Measurements from ENCODE around the gene GPATCH3.
"Not testable (repeated sequence)": the region's sequence is repeated elsewhere in the genome, so short reads cannot be mapped to it uniquely, and the experiment has no call there.

Gene GPATCH3, protein sequence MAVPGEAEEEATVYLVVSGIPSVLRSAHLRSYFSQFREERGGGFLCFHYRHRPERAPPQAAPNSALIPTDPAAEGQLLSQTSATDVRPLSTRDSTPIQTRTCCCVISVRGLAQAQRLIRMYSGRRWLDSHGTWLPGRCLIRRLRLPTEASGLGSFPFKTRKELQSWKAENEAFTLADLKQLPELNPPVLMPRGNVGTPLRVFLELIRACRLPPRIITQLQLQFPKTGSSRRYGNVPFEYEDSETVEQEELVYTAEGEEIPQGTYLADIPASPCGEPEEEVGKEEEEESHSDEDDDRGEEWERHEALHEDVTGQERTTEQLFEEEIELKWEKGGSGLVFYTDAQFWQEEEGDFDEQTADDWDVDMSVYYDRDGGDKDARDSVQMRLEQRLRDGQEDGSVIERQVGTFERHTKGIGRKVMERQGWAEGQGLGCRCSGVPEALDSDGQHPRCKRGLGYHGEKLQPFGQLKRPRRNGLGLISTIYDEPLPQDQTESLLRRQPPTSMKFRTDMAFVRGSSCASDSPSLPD

DNA sequence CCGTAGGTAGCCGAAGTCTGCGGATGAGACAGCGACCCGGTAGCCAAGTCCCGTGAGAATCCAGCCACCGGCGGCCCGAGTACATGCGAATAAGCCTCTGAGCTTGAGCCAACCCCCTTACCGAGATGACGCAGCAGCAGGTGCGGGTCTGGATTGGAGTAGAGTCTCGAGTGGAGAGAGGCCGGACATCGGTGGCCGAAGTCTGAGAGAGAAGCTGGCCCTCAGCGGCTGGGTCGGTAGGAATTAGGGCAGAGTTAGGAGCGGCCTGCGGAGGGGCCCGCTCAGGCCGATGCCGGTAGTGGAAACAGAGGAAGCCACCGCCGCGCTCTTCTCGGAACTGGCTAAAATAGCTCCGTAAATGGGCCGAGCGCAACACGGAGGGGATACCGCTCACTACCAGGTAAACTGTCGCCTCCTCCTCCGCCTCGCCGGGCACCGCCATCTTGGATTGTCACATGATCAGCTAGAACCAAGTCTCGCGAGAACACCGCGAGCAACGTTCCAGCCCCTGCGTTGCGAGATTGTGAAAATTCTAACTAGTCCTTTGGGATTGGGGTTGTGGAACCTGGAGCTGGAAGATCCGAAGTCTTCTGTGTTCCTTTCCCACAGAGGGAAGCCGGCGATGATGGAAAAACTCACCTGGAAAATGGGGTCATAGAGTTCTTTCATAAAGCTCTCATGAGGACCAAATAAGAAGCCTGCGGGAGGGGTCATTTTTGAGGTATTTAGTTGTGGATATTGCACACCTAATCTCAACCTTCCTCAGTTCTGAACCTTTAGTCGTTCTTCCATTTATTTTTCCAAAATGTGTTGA, at the start of gene GPATCH3:
Gene GPATCH3 (minus strand): TSS at position 467 of the 814 bp plus-strand sequence. CDS start 25 bp downstream, at position 442.
- peak; percentile 76 for DNase-seq

DNA sequence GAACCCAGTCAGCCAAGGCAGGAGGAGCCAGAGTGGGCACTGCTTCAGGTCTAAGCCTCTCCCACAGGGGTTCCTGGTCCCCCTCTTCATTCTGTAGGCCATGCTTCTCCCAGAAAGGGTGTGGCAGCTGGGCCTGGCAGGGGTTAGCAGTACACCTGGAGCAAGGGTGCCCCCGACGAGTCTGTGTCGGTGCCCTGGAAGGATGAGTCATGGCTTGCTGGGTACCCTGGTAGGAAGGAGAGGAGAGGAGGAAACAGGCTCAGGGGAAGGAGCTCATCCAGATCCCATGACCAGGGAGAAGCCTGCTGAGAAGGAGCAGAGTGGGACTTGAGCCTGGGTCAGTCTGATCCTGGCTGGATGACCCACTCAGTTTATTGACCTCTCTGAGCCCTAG, 49.7 kb upstream of the GPATCH3 start:
- no peak for DNase-seq

DNA sequence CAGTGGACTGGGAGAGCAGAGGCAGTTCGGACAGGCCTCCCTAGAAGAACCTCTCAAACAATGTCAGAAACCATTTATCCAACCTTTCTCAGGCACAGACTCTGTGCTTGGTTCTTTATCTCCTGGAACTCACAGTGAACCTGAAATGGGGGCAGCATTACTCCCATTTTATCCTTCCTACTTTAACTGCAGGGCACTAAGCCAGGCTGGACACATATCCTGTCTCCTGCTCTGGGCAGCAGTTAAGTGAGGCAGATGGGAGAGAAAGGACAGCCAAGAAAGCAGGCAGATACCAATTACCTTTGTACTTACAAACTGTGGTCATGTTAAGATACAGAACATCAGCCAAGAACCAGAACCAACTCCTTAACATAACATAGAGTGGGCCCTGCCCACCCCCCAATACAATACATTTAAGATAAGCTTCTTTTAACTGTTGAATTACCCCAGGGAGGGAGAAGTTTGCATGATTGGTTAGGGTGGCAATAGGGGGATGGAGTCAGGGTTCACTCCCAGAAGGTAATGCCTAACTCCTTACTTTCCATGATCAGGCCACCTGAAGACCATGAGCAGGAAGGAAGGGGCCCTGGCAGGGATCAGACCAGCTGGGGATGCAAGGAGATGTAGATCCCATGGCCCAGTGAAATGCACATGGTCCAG, 49.1 kb upstream of the GPATCH3 start:
- no peak for DNase-seq

DNA sequence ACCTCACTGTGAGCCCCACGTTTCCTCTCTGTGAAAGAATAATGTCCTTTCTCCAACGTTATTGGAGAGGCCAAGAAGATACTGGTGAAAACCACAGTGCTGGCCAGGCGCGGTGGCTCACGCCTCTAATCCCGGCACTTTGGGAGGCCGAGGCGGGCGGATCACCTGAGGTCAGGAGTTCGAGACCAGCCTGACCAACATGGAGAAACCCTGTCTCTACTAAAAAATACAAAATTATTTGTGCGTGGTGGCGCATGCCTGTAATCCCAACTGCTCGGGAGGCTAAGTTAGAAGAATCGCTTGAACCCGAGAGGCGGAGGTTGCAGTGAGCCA, 48.4 kb upstream of the GPATCH3 start:
- not testable (repeated sequence) for DNase-seq

DNA sequence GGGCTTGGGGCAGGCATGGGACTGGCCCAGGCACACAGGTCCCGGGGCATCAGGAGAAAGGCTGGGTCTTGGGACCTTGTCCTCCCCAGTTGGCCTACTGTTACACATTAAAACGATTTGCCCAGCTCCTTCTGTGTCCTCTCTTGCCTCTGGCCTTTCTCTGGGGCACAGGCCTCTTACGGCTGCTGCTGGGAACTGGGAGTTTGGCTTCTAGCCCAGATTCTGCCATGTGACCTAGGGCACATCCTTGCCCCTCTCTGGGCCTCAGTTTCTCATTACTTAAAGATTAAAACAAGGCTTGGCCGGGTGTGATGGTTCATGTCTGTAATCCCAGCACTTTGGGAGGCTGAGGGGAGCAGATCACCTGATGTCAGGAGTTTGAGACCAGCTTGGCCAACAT, 46.0 kb upstream of the GPATCH3 start:
- DNase-seq = no peak

DNA sequence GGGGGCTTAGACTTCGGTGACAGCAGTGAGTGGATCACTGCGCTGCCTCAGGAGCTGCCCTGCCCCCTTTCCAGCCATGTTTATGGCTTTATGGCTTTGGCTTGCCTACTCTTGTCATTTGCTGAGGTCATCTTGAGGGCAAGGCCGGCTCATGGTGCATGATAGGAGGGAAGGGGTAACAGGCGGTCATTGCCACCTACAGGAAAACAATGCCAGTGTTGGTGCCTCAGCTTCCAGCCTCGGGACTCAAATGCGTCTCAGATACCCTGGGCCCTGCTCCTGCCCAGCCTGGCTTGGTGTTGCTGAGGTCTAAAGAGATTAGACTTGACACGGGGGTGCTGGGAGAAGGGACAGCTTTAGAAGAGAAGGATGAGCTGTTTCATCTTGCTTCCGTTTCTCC, 45.5 kb upstream of the GPATCH3 start:
- no peak for DNase-seq

DNA sequence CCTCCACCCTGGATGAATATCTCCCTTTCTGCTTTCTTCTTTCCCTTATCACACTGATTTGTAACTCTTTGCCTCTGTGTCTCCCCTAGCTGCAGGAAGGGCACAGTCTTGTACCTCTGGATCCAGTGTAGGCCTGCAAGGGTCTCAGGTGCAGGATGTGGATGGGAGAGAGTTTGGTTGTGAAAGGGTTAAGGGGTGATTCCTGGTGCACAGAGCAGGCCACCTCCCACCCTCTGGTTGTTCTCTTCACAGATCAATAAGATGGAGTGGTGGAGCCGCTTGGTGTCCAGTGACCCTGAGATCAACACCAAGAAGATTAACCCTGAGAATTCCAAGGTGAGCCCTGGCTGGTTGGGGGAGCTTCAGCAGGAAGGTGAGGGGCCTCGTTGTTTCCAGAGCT, 44.9 kb upstream of the GPATCH3 start:
- no peak for DNase-seq

DNA sequence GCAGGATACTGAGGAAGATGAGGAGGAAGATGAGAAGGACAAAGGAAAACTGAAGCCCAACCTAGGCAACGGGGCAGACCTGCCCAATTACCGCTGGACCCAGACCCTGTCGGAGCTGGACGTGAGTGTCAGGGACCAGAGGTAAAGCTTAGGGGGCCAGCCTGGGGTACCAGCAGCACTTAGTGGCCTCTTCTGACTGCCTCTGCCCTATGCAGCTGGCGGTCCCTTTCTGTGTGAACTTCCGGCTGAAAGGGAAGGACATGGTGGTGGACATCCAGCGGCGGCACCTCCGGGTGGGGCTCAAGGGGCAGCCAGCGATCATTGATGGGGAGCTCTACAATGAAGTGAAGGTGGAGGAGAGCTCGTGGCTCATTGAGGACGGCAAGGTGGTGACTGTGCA, 42.4 kb upstream of the GPATCH3 start:
- DNase-seq = no peak

DNA sequence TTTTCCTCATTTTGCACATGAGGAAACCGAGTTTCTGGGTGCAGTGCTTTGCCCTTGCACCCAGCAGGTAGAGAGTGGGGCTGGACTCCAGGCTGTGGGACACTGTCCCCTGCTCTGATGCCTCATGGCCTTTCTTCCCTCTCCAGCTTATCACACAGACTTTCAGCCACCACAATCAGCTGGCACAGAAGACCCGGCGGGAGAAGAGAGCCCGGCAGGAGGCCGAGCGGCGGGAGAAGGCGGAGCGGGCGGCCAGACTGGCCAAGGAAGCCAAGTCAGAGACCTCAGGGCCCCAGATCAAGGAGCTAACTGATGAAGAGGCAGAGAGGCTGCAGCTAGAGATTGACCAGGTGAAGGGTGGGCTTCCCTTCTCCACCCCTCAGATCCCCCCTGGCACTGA, 41.0 kb upstream of the GPATCH3 start:
- DNase-seq = no peak

DNA sequence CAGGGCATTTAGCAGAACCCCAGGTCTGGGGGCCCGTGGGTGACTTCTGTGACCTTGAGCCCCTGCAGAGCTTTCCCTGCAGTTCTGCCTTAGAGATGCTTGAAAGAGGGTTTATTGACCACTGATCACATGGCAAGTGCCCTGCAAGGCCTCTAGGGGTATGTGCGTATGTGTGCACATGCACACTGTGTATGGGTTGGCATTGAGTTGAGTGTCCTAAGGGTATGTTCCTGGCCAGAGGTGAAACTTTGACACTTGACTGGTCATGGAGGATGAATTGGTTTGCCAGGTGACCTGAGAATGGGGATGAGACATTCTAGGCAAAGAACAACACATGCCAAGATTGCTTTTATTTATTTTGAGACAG, 38.4 kb upstream of the GPATCH3 start:
- DNase-seq = no peak

DNA sequence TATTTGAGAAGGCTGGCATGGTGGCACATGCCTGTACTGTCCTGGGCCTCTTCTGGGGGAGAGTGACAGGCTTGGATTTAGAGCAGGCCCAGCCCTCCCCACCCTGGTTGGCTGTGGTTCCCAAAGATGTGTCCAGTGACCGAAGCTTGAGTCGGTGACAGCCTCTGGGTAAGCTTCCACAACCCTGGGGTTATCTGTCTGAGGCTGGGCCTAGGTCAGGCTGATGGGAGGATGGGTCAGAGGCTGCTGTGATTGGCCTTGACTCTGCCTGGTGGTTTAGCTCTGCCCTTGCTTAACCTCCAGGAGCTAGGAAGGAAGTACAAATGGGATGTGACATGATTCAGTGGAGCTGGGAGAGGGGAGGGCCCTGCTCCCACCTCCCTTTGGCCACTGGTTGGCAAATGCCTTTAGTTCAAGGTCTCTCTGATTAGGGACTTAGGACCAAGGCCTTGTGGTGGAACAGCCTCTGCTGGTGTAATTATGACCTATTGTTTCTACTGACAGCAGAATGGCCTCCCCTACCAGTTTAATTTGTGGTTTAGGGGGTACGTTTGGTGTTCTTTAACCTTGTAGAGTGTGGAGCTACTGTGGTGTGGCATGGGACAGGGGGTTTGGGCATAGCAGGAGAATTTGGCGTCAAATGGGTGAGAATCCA, 37.9 kb upstream of the GPATCH3 start:
- no peak for DNase-seq

DNA sequence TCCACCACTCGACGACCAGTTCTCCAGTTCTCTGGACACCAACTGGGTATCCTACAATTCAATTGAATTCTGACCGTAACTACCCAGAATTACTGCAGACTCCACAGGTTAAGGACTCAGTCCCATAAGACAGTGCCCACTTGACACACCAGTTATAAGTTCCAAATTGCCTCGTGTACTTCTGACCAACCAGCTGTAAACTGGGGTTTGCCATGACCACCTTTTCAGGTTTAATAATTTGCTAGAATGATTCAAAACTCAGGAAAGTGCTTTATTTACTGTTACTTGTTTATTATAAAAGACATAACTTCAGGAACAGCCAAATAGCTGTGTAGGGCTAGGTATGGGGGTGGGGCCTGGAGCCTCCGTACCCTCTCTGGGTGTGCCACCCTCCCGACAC, 36.6 kb upstream of the GPATCH3 start:
- DNase-seq = no peak

DNA sequence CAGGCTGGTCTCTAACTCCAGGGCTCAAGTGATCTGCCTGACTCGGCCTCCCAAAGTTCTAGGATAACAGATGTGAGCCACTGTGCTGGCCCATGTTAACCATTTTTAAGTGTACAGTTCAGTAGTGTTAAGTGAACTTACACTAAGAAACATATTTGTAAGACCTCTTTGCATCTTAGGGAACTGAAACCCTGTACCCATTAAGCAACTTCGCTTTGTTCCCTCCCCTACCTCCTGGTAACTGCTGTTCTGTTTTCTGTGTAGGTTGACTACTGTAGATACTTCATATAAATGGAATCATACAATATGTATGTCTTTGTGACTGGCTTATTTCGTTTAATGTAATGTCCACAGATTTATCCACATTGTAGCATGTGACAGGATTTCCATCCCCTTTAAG, 32.3 kb upstream of the GPATCH3 start:
- no peak for DNase-seq

DNA sequence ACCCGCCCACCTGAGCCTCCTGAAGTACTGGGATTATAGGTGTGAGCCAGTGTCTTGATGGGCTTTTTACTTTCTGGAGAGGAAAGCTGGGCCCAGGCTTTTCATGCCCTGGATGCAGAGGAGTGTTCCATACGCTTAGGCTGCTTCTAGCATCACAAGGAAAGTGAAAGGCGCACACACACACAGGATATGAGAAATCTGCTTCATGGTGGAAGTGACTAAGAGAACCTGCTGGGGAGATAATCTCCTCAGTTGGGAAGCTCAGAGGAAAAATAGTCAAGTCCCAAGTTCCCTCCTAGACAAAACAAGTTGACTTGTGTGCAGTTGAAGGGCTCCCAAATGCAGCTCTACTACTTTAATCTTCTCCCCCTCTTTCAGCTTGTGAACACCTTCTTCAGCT, 23.4 kb upstream of the GPATCH3 start:
- DNase-seq = no peak

DNA sequence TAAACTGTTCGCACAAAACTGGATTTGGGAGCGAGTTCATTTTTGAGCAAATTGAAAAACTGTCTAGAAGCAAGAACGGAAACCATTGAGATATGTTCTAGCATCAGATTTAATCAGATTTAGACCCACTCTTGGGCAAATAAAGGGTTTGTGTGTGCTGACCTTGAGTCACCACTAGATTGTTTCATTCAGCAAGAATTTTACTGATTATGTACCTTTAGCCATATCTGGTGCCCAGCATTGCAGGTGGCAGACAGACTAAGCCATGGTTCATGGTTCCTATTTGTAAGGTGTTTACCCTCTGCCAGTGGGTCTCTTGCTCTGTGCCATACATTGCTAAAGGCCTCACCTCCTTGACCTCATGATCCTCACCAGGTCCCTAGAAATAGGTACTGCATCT, 22.6 kb upstream of the GPATCH3 start:
- DNase-seq = no peak

DNA sequence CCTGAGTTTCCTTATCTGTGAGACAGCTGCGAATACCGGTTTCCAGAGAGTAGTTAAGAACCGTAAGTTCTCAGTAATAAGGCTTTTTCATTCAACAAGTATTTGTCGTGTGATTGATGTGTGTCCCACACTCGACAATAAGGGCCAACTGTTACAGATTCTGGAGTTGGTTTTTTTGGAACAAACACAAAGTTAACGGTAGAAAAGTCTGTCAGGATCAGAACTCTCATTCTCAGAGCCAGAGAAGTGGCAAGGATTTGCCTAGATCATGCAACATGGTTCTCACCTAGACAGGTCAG, 22.1 kb upstream of the GPATCH3 start:
- DNase-seq = no peak

DNA sequence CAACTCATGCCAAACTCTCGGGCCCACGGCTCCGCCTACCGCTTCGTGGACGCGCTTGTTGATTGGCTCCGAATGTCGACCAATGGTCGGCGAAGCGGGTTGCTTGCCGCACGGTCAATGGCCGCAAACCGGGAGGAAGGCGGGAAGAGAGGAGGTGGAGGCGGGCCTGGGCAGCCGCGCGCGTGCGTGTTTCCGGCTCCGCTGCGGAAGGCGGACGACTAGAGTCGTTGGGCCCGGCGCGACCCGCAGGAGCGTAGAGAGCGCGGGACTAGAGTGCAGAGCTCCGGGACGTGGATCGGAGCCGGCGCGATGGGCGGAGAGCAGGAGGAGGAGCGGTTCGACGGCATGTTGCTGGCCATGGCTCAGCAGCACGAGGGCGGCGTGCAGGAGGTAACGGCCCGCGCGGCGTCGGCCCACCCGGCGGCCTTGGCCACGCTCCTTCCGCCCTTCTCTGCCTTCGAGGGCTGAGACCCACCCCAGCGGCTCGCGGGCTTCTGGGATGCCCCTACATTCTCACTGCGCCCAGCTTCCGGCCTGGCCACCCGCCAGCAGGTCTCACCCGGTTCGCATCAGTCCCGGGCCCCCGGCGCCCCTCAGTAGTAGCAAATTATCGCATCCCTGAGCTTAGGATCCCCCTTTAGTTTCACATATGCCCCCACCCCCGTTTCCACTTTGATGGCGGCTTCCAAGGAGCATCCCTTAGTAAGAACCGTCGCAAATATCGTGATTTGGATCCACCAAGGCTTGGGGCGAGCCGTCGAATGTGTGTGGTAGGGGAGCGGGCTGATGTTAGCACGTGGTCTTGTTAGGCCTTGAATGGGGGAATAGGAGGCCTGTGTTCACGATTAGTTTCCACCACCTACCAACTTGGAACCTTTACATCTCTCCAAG, 21.5 kb upstream of the GPATCH3 start, which contains the start of gene NUDC:
Gene NUDC (plus strand): TSS at position 204 of the 891 bp plus-strand sequence. CDS start 106 bp downstream, at position 310.
- peak; percentile 94 for DNase-seq

DNA sequence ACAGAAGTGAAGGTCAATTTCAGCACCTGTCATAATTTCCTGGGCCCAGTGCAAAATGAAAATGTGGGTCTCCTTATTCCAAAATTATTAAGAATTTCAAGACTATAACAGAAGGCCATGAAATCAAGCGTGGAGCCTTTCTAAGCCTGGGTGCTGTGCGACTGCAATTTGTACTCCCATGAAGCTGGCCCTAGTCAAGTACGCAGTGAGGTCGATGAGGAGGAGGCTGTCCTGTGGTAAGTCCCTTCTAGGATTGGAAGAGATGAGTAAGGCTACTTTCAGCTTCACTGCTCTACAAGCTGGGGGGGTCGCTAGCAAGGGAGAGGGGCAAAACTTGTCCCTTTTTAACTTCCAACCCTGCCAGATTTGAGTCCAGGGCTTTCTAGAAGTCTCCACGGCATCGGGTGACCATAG, 20.9 kb upstream of the GPATCH3 start:
- no peak for DNase-seq

DNA sequence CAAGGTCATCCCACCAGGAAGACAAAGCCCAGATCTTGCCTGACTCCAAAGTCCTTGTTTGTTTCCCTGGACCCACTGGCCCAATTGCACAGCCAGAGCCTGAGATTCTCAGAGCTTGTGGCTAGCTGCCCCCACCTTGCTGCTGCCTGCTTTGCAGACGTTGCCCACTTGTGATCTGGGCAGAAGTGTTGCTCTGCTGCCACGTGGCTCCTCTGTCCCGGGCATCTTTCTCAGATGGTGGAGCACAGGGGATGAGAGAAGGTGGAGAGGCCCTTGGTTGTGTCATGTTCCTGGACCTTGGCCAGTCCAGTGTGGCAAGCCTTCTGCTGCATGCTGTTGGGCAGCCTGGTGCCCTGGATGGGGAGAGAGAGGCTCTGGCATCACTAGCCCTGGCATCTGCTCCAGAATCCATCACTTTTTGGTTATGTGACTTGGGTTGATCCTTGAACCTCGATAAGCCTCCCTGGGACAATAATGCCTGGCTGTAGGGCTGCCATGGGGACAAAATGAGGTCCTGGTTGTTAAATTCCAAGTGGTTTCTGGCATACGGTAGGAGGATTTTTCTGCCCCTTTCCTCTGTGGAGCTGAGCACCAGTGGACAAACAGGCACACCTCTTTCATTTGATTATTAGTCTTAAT, 15.1 kb upstream of the GPATCH3 start:
- no peak for DNase-seq

DNA sequence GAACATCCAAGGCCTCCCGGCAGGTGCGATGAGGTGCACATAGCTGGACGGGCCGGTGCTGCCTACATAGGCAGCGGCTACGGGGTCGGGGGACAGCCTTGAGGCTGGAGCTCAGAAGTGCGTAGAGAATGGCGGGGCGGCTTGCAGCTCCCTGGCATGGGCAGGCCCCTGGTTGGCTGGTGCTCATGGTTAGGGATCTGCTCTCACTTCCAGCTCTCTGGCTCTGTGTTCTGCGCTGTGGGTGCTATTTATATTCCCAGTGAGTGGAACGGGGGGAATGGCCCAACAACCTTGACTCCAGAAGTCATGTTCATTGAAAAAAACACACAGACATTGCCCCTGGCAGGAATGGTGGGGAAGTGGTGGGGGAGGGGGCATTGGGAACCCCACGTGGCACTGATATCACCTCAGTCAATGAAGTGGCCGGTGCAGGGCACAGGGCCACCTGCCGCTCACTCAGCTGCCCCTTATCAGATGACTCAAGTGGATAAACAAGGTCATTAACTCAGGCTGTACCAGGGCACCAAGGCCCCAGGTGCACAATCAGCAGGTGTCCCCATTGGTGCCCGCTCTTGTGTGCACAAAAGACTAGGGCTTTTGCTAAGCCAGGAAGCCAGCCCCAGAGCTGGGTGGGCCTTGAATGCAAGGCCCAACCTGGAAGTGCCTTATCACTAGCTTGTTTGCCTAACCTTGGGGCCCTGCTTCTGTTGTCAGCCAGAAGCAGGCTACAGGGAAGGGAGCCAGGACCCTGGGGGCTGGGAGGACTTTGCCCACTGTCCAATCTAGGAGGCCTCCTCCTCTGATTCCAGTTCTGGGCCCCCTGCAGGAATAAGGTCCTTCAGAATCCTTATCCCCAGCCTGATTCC, 13.7 kb upstream of the GPATCH3 start, which contains the start of gene NR0B2:
Gene NR0B2 (minus strand): TSS at position 222 of the 866 bp plus-strand sequence. CDS start 35 bp downstream, at position 187.
- no peak for DNase-seq

DNA sequence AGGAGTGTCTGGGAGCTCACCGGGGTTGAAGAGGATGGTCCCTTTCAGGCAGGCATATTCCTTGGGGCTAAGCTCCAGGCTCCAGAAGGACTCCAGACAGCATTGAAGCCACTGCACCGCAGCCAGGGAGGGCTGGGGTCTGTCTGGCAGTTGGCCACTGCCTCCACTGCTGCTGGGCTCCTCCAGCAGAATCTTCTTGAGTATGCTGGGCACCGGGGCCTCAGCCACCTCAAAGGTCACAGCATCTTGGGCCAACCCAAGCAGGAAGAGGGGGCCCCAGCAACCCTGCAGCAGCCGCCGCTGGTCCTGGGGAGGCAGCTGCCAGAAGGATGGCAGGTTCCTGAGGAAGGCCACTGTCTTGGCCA, 13.1 kb upstream of the GPATCH3 start:
- no peak for DNase-seq

Data from GDM1 (cell line).